PFSK-1 (cell line): ENCODE measurements around the gene POLR3B.

Experiments
- FOXP2 ChIP-seq: optimal IDR thresholded peaks from 2 replicates; pipeline ENCODE3; 2011; ENCODE audit warnings: borderline replicate concordance, control low read depth, inconsistent platforms; ENCODE audit not compliant: insufficient read depth; ENCODE audit errors: extremely low read length, extremely low read depth
- POLR2AphosphoS5 ChIP-seq: IDR thresholded peaks from 2 replicates; pipeline ENCODE4 v1.6.1; 2012; ENCODE audit warnings: low read depth, mild to moderate bottlenecking, control low read depth, low read length, moderate library complexity
- REST ChIP-seq, 2 experiments: IDR thresholded peaks; 2 replicates each; pipeline versions ENCODE4 v1.6.1 to v1.8.0; 2011 to 2012; ENCODE audit warnings: low read depth in 2 of 2, low read length in 2 of 2, control low read depth in 1 of 2, inconsistent platforms in 1 of 2, mild to moderate bottlenecking in 1 of 2, moderate library complexity in 1 of 2; ENCODE audit not compliant: insufficient read depth in 1 of 2
- SIN3A ChIP-seq: IDR thresholded peaks from 2 replicates; pipeline ENCODE4 v1.6.1; 2012; ENCODE audit warnings: mild to moderate bottlenecking, low read length, moderate library complexity, borderline replicate concordance; ENCODE audit not compliant: insufficient read depth
- TAF1 ChIP-seq: IDR thresholded peaks from 2 replicates; pipeline ENCODE4 v1.6.1; 2012; ENCODE audit warnings: low read length, control low read depth, borderline replicate concordance; ENCODE audit not compliant: insufficient read depth

POLR3B gene

GRCh38 chr12:106362971-106363370, 5.4 kb downstream of the POLR3B start:
- TF ChIP-seq SIN3A (no peak), TAF1 (no peak), FOXP2 (no peak), POLR2AphosphoS5 (no peak), REST (IDR thresholded peaks at IDR 0.05; ENCODE audit: insufficient read depth in 1 of 2, low read depth in 2 of 2, low read length in 2 of 2) (no peak)

- no peak for TF ChIP-seq POLR2AphosphoS5
- no peak for TF ChIP-seq SIN3A
- TF ChIP-seq FOXP2: no peak
- TF ChIP-seq TAF1: no peak
- TF ChIP-seq REST (IDR thresholded peaks at IDR 0.05; ENCODE audit: insufficient read depth in 1 of 2, low read depth in 2 of 2, low read length in 2 of 2): no peak
Measured at GRCh38 chr12:106364261-106364660, 6.7 kb downstream of the POLR3B start.

GRCh38 chr12:106369624-106370346, 12.2 kb downstream of the POLR3B start:
- TF ChIP-seq FOXP2 (no peak), REST (IDR thresholded peaks at IDR 0.05; ENCODE audit: insufficient read depth in 1 of 2, low read depth in 2 of 2, low read length in 2 of 2) (no peak), TAF1 (no peak), SIN3A (no peak), POLR2AphosphoS5 (no peak)

- no peak for TF ChIP-seq TAF1
- TF ChIP-seq REST (IDR thresholded peaks at IDR 0.05; ENCODE audit: insufficient read depth in 1 of 2, low read depth in 2 of 2, low read length in 2 of 2): no peak
- no peak for TF ChIP-seq POLR2AphosphoS5
- no peak for TF ChIP-seq SIN3A
- no peak for TF ChIP-seq FOXP2
Measured at GRCh38 chr12:106378788-106379187, 21.2 kb downstream of the POLR3B start.

GRCh38 chr12:106380954-106381353, 23.4 kb downstream of the POLR3B start:
- TF ChIP-seq FOXP2: no peak
- no peak for TF ChIP-seq SIN3A
- TF ChIP-seq TAF1: no peak
- TF ChIP-seq REST (IDR thresholded peaks at IDR 0.05; ENCODE audit: insufficient read depth in 1 of 2, low read depth in 2 of 2, low read length in 2 of 2): no peak
- TF ChIP-seq POLR2AphosphoS5: no peak
